ENCODE results near the gene AUP1.

AUP1 gene

GRCh38 chr2:74527741-74528140, 1.8 kb downstream of the AUP1 start:
- TF ChIP-seq CTCF (conservative IDR thresholded peaks at IDR 0.05; ENCODE audit: low read depth, low read length), result no peak
- no peak overlapping the region for H3K4me3 ChIP-seq (ENCODE audit: low read length)

DNA sequence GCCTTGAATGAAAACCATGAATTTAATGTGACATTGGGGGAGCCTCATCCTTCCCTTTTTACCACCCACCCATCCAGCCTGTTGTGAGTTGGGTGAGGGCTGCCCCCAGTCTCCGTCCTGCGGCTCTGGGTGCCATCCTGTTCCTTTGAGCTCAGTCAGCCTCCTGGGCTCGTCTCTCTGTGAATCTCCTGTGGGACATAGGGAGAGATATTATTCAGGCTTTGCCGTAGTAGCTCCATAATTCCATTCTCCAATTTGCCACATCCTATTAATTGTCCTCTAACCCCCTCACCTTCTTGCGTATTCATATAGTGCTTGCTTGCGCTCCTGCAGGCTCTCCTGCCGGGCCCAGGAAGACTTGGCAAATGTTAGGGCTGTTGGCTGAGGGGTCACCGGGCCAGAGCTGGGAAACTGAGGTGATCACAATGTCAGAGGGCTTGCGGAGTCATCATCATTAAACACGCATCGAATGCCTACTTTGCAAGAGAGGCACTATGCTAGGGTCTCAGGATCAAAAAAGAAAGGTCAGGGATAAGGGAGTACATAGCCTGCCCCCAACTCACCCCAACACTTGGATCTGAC, 2.8 kb downstream of the AUP1 start:
- TF ChIP-seq CTCF (conservative IDR thresholded peaks at IDR 0.05; ENCODE audit: low read depth, low read length), result no peak
- H3K4me3 ChIP-seq (ENCODE audit: low read length), result no peak overlapping the region
- DNase-seq (ENCODE audit: low read depth), result no peak

More at GRCh38 chr2:74527741-74528140, 1.8 kb downstream of the AUP1 start:
- no peak for DNase-seq (ENCODE audit: low read depth)

DNA sequence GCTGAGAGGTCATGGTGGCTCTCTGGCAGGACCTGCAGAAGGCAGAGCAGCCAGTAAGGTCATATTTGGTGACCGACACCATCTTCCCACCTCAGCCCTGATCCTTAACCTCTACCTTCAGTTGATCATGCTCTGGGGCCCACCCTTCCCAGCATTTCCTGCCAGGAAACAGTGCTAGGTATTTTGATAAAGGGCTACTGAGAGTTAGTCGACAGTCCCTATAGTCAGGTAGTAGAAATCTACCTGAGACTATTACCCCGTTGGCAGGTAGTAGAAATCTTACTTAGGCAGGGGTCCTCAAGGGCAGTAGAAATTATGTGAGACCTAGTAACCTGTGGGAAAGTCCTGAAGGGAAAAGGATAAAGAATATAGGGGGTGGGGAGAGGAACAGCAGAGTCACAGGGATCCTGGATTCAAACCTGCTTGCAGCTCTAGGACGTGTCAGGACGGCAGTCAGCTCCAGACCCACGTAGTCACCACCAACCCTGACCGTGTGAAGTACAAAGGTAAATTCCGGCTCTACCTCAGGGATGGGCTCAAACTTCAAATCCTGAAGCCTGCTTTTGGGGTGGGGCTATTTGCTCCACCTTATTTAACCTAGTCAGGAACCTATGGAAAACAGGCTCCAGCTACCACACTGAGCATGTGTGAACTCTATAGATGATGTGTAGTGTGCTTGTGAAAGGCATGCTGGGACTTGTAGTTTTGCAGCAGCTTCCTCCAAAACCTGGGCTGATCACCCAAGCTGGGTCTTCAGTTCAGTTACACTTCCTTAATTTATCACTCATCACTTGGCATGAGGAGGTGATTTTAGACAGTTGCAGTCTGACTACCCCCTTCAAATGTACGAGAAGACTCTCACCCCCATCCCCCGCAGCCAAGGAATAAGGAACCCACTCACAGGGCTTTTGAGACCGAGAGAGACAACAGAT, 3.5 kb downstream of the AUP1 start, which contains the start of gene DQX1:
Gene DQX1, minus strand, starts transcription at position 515 of the 932 bp plus-strand sequence. Its CDS starts 502 bp downstream, at position 13.
- no peak for DNase-seq (ENCODE audit: low read depth)
- no peak within 1 kb of the TSS for H3K4me3 ChIP-seq (ENCODE audit: low read length)
- TF ChIP-seq CTCF (conservative IDR thresholded peaks at IDR 0.05; ENCODE audit: low read depth, low read length), result no peak

- TF ChIP-seq CTCF (conservative IDR thresholded peaks at IDR 0.05; ENCODE audit: low read depth, low read length), result no peak
- DNase-seq (ENCODE audit: low read depth), result no peak
- H3K4me3 ChIP-seq (ENCODE audit: low read length), result no peak overlapping the region
Measured at GRCh38 chr2:74524955-74525716, 4.4 kb downstream of the AUP1 start.

DNA sequence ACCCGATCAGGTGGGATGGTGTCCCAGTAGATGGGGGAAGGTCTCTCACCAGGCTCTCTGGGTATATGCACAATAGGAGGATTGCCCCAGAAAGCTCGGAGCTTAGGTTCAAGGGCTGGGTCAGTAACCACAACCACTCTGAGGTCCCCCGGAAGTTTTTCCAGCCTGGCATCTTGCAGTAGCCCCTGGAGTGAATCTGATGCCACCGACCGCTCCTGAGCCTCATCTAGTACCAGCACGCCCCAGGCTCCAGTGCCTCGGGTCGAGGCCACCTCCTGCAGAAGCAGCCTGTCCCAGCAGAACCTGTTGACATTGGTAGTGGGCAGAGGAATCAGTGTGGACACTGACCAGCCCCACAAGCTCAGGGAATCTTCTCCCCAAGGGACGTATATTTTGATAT, 5.5 kb downstream of the AUP1 start:
- TF ChIP-seq CTCF (conservative IDR thresholded peaks at IDR 0.05; ENCODE audit: low read depth, low read length), result no peak
- no peak for DNase-seq (ENCODE audit: low read depth)
- no peak overlapping the region for H3K4me3 ChIP-seq (ENCODE audit: low read length)

DNA sequence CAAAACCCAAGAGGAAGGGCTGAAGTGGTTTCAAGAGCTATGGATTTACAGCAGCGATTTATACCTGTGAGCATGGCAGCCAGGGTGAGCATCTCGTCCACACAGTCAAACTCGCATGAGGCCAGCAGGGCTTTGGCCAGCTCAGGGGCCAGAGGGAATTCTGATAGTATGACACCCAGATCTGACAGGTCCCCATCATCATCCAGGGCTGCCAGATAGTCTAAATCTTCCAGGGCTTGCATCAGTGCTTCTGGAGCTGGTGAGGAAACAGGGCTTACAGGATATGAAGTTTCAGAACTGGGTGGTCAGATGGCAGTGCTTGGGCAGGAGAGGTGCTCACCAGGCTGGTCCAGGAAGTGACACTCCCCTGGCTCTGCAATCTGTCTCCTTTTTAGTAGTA, 7.0 kb downstream of the AUP1 start:
- TF ChIP-seq CTCF (conservative IDR thresholded peaks at IDR 0.05; ENCODE audit: low read depth, low read length), result no peak
- no peak overlapping the region for H3K4me3 ChIP-seq (ENCODE audit: low read length)
- no peak for DNase-seq (ENCODE audit: low read depth)
